IPS-20b (cell line): ENCODE data around the gene RNH1.
A peak's percentile ranks its signal among the peaks of the same experiment; 100 is the strongest.

Experiments
- H3K27ac ChIP-seq: one replicate; pipeline ENCODE4 v1.5.1; 2013; ENCODE audit warnings: low read length
- H3K27me3 ChIP-seq: 2 replicates; pipeline ENCODE4 v1.6.1; 2013; ENCODE audit warnings: mild to moderate bottlenecking, low read length, inconsistent platforms; ENCODE audit not compliant: insufficient read depth
- H3K36me3 ChIP-seq: 2 replicates; pipeline ENCODE4 v1.6.1; 2013; ENCODE audit warnings: low read depth, mild to moderate bottlenecking, inconsistent platforms, low read length, moderate library complexity; ENCODE audit not compliant: insufficient read depth
- H3K4me1 ChIP-seq: 2 replicates; pipeline ENCODE4 v1.6.1; 2013; ENCODE audit warnings: mild to moderate bottlenecking, control low read depth, inconsistent platforms, low read length, moderate library complexity; ENCODE audit not compliant: insufficient read depth
- H3K4me3 ChIP-seq: 2 replicates; pipeline ENCODE4 v1.5.1; 2013; ENCODE audit warnings: mild to moderate bottlenecking, low read length, inconsistent platforms
- H3K9ac ChIP-seq: 2 replicates; pipeline ENCODE4 v1.6.1; 2013; ENCODE audit warnings: low read depth, mild to moderate bottlenecking, inconsistent platforms, low read length, moderate library complexity
- H3K9me3 ChIP-seq: 2 replicates; pipeline ENCODE4 v1.6.1; 2013; ENCODE audit warnings: mild to moderate bottlenecking, low read depth, low read length, inconsistent platforms; ENCODE audit not compliant: insufficient read depth

Gene RNH1

DNA sequence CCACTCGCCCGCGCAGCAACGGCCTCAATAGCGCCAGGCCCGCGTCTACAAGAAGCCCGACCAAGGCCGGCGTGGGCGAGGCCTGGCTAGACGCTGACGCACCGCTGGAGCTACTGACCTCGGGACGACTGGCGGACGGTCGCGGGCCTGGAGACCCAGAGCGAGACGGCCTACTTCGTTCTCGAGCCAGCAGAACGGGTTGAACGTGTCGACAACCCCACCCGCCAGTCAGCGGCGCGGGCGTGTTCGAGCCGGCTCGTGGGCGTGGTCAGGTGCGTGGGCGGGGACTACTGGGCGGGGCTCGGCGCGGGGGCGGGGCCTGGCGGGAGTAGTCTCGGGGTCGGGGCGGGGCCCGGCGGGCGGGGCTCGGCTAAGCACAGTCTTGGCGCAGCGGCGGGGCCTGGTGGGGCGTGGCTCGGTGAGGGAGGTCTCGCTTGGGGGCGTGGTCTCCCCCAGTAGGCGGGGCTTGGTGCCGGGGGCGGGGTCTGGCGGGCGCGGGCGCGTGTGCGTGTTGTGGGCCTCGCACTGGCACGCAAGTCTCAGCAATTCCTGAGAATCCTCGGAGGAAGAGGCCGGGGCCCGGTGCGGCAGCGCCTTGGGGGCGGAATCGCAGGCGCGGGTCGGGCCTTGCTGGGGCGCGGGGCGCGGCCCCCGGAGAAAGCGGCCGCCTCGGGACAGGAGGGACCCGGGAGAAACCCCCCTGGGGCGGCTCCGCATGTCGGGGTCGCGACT lies at the start of gene RNH1:
Gene RNH1, minus strand, starts transcription at position 248 of the 732 bp plus-strand sequence. CDS start 5,080 bp downstream, outside the sequence.
- H3K4me3 ChIP-seq = peak within 1 kb of the TSS; percentile 94
- H3K27me3 ChIP-seq = no peaks in the 10 kb centered on the region
- H3K4me1 ChIP-seq = no peaks in the 10 kb centered on the region
- peak within 1 kb of the TSS; percentile 77 for H3K27ac ChIP-seq
- peak within 1 kb of the TSS; percentile 95 for H3K9ac ChIP-seq
- peaks cover 10% of the 10 kb centered on the region; the same call in 1 of the 2 replicates for H3K36me3 ChIP-seq
- no peaks in the 10 kb centered on the region for H3K9me3 ChIP-seq

GRCh38 chr11:555780-556661 lies 49.0 kb upstream of the RNH1 start:
- Histone ChIP-seq H3K36me3 (no peaks in the 10 kb centered on the region), H3K4me3 (peak overlapping the region; percentile 60; the same call in 1 of the 2 replicates), H3K27ac (no peak overlapping the region), H3K4me1 (peaks cover 4% of the 10 kb centered on the region; the same call in 1 of the 2 replicates), H3K9me3 (no peaks in the 10 kb centered on the region), H3K9ac (no peak overlapping the region), H3K27me3 (peaks cover 53% of the 10 kb centered on the region)

DNA sequence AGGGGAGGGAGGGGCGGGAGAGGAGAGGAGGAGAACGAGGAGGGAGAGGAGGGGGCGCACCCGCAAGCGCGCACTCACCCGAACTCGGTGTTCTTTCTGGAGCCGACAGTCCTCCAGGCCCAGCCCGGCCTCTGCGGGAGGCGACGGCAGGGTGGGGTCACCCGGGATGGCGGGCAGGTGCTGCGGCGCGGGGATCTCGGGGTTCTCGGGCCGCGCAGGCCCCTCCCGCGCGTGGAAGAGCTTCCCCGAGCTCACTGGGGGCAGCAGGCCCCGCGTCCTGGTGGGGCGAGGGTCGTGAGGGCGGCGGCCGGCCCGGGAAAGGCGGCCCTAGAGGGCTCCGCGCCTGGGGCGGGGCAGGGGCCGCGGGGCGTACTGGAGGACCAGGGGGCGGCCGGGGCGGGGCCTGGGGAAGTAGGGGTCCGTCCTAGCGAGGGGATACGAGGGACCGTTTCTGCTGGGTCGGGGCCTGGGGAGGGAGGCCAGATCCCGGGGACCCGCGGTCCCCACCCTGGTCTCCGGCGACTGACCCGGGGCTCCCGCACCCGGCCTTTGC lies 48.3 kb upstream of the RNH1 start:
- H3K36me3 ChIP-seq = no peaks in the 10 kb centered on the region
- peaks cover 4% of the 10 kb centered on the region; the same call in 1 of the 2 replicates for H3K4me1 ChIP-seq
- H3K27me3 ChIP-seq = peaks cover 53% of the 10 kb centered on the region
- no peak overlapping the region for H3K27ac ChIP-seq
- H3K4me3 ChIP-seq = peak overlapping the region; percentile 60; the same call in 1 of the 2 replicates
- H3K9me3 ChIP-seq = no peaks in the 10 kb centered on the region
- H3K9ac ChIP-seq = no peak overlapping the region

GRCh38 chr11:554428-555226 lies 47.6 kb upstream of the RNH1 start:
- Histone ChIP-seq H3K36me3 (no peaks in the 10 kb centered on the region), H3K27ac (no peak overlapping the region), H3K9me3 (no peaks in the 10 kb centered on the region), H3K4me1 (no peaks in the 10 kb centered on the region; the same call in 1 of the 2 replicates), H3K9ac (peak overlapping the region; percentile 41; the same call in 1 of the 2 replicates), H3K4me3 (peak overlapping the region; percentile 64; the same call in 1 of the 2 replicates), H3K27me3 (peaks cover 53% of the 10 kb centered on the region)

GRCh38 chr11:553988-554340 lies 46.9 kb upstream of the RNH1 start:
- Histone ChIP-seq H3K27ac (no peak overlapping the region), H3K36me3 (no peaks in the 10 kb centered on the region), H3K9ac (no peak overlapping the region), H3K27me3 (peaks cover 47% of the 10 kb centered on the region), H3K4me1 (no peaks in the 10 kb centered on the region), H3K4me3 (no peak overlapping the region), H3K9me3 (no peaks in the 10 kb centered on the region)

- no peak overlapping the region for H3K9ac ChIP-seq
- no peak overlapping the region for H3K4me3 ChIP-seq
- peaks cover 41% of the 10 kb centered on the region for H3K27me3 ChIP-seq
- H3K27ac ChIP-seq = no peak overlapping the region
- H3K9me3 ChIP-seq = no peaks in the 10 kb centered on the region
- H3K36me3 ChIP-seq = no peaks in the 10 kb centered on the region
- no peaks in the 10 kb centered on the region for H3K4me1 ChIP-seq
These were observed 46.3 kb upstream of the RNH1 start for GRCh38 chr11:553083-553987.

GRCh38 chr11:551596-551995 lies 44.6 kb upstream of the RNH1 start:
- Histone ChIP-seq H3K9me3 (no peaks in the 10 kb centered on the region), H3K4me1 (no peaks in the 10 kb centered on the region), H3K27ac (no peak overlapping the region), H3K27me3 (peaks cover 23% of the 10 kb centered on the region), H3K4me3 (no peak overlapping the region), H3K9ac (no peak overlapping the region), H3K36me3 (no peaks in the 10 kb centered on the region)

- Histone ChIP-seq H3K9ac (no peak overlapping the region), H3K4me3 (no peak overlapping the region), H3K4me1 (no peaks in the 10 kb centered on the region), H3K36me3 (no peaks in the 10 kb centered on the region), H3K27me3 (peaks cover 19% of the 10 kb centered on the region), H3K27ac (no peak overlapping the region), H3K9me3 (no peaks in the 10 kb centered on the region)
These were observed 44.1 kb upstream of the RNH1 start for GRCh38 chr11:551131-551530.

DNA sequence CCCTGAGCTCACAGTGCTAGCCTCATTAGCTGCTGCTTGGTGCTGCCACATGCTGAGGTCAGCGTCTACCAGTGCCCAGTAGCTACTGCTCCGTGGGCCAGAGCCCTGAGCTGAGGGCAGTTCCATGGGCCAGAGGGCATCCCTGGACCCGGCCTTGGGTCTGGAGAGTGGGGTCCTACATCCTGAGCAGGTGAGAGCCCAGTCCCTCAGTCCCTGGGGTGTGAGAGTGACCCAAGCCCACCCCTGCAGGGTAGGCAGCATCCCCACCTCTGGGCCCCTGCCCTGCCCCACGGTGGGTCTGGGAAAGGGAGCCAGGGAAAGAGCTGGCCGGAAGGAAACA lies 43.7 kb upstream of the RNH1 start:
- H3K4me3 ChIP-seq = no peak overlapping the region
- H3K27me3 ChIP-seq = peaks cover 15% of the 10 kb centered on the region
- H3K4me1 ChIP-seq = no peaks in the 10 kb centered on the region
- H3K27ac ChIP-seq = no peak overlapping the region
- H3K9ac ChIP-seq = no peak overlapping the region
- H3K36me3 ChIP-seq = no peaks in the 10 kb centered on the region
- H3K9me3 ChIP-seq = no peaks in the 10 kb centered on the region

- Histone ChIP-seq H3K4me1 (no peaks in the 10 kb centered on the region), H3K36me3 (no peaks in the 10 kb centered on the region), H3K27me3 (peaks cover 9% of the 10 kb centered on the region), H3K27ac (no peak overlapping the region), H3K4me3 (no peak overlapping the region), H3K9me3 (no peaks in the 10 kb centered on the region), H3K9ac (no peak overlapping the region)
These were observed 43.1 kb upstream of the RNH1 start for GRCh38 chr11:550021-550745.
